Heart left ventricle (tissue), 13 donors: ENCODE results near the gene NGEF.

Source experiments
- CTCF ChIP-seq, 12 donors: fragments of 200-600 bp; sonication (generic) in 4 of 12; IDR thresholded peaks; one replicate each; pipeline versions ENCODE4 v1.5.0 to v1.8.0; 2018 to 2022; ENCODE audit warnings: antibody characterized with exemption in 12 of 12, mild to moderate bottlenecking in 5 of 12
- POLR2A ChIP-seq, 2 donors: fragments of 450-650 bp; IDR thresholded peaks; one replicate each; pipeline ENCODE4 v1.6.1; 2017; ENCODE audit warnings: antibody characterized with exemption in 2 of 2, mild to moderate bottlenecking in 2 of 2, moderate library complexity in 2 of 2
- donor health status: ischemic (EF 13 %, LVEDD 7.1; RV severe dilation, severe dysfunction).
- donor health status: DM: no; HTN: yes; CAD: no.
- donor health status: DM: no; HTN: no; CAD: no.
- donor health status: ischemic (EF 25% LVEDD 6.9; RV normal size, moderate dysfunction).
- donor health status: ischemic (EF 25% LVEDD 5.7; RV mildly dilated, moderate dysfunction).
- donor health status: ischemic (EF 35%, LVEDD 5.7; RV mildly dilated, moderate dysfunction).
- donor health status: nonischemic (EF 11% LVEDD 7.7; RV severe dilation, severe dysfunction).
- donor health status: DM: yes; HTN: yes; CAD: no.
- donor health status: PGD.
- donor health status: ischemic (EF 29% LVEDD 5.4; RV normal size, mild dysfunction).
- donor health status: nonischemic (EF 23%, LVEDD 6.1; RV moderate dilation, normal function).

- TF ChIP-seq POLR2A (IDR thresholded peaks at IDR 0.05) (no peak), CTCF (IDR thresholded peaks at IDR 0.05) (no peak)
Measured at GRCh38 chr2:233033672-233034071, 20.6 kb upstream of the NGEF start.
